Prostate gland (tissue), 2 donors: ENCODE data around the gene AKT2.

Source experiments
- POLR2A ChIP-seq: fragments of 450-650 bp; IDR thresholded peaks from one replicate; pipeline ENCODE4 v1.6.1; 2016; ENCODE audit warnings: antibody characterized with exemption, mild to moderate bottlenecking
- POLR2AphosphoS5 ChIP-seq: sonication (generic); formaldehyde crosslinking; IDR thresholded peaks from one replicate; pipeline ENCODE4 v1.6.1; 2017; ENCODE audit warnings: antibody characterized with exemption
- TF ChIP-seq, protein P1 (sequence below), 4 experiments: fragments of 200-600 bp in 2 of 4; fragments of 450-650 bp in 2 of 4; sonication (generic) in 2 of 4; IDR thresholded peaks; 1 replicate in 3 of 4; 2 replicates in 1 of 4; pipeline ENCODE4 v1.5.1; 2016 to 2019; ENCODE audit warnings: antibody characterized with exemption in 4 of 4, mild to moderate bottlenecking in 2 of 4, moderate library complexity in 2 of 4

DNA sequence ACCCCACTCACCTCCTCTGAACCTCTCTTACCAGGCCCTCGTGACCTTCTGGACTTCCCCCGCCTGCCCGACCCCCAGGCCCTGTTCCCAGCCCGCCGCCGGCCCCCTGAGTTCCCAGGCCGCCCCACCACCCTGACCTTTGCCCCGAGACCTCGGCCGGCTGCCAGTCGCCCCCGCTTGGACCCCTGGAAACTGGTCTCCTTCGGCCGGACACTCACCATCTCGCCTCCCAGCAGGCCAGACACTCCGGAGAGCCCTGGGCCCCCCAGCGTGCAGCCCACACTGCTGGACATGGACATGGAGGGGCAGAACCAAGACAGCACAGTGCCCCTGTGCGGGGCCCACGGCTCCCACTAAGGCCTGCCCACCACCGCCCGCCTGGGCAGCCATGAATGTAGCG, 70.2 kb downstream of the AKT2 start:
- TF ChIP-seq, protein P1, sequence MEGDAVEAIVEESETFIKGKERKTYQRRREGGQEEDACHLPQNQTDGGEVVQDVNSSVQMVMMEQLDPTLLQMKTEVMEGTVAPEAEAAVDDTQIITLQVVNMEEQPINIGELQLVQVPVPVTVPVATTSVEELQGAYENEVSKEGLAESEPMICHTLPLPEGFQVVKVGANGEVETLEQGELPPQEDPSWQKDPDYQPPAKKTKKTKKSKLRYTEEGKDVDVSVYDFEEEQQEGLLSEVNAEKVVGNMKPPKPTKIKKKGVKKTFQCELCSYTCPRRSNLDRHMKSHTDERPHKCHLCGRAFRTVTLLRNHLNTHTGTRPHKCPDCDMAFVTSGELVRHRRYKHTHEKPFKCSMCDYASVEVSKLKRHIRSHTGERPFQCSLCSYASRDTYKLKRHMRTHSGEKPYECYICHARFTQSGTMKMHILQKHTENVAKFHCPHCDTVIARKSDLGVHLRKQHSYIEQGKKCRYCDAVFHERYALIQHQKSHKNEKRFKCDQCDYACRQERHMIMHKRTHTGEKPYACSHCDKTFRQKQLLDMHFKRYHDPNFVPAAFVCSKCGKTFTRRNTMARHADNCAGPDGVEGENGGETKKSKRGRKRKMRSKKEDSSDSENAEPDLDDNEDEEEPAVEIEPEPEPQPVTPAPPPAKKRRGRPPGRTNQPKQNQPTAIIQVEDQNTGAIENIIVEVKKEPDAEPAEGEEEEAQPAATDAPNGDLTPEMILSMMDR (IDR thresholded peaks at IDR 0.05) = no peak
- TF ChIP-seq POLR2A (no peak), POLR2AphosphoS5 (no peak)
